Measurements from ENCODE around the gene GSTM5.
"Not testable (repeated sequence)": the region's sequence is repeated elsewhere in the genome, so short reads cannot be mapped to it uniquely, and the experiment has no call there.

The GSTM5 gene

GRCh38 chr1:109678637-109679036 lies 33.4 kb upstream of the GSTM5 start:
- not testable (repeated sequence) for H3K36me3 ChIP-seq (ENCODE audit: control insufficient read depth in 2 of 2, insufficient read depth in 2 of 2, low read length in 2 of 2); H3K4me1 ChIP-seq (ENCODE audit: control insufficient read depth, insufficient read depth, low read length); H3K9ac ChIP-seq (ENCODE audit: low read length in 2 of 2); H3K9me3 ChIP-seq (ENCODE audit: control insufficient read depth in 2 of 2, low read length in 2 of 2); H3K4me3 ChIP-seq (ENCODE audit: low read length in 2 of 2); H3K27ac ChIP-seq (ENCODE audit: low read length); H3K27me3 ChIP-seq (ENCODE audit: control insufficient read depth in 1 of 2, insufficient read depth in 2 of 2, low read length in 2 of 2)

GRCh38 chr1:109684777-109685176 lies 27.3 kb upstream of the GSTM5 start:
- H3K27ac ChIP-seq (ENCODE audit: low read length); H3K4me1 ChIP-seq (ENCODE audit: control insufficient read depth, insufficient read depth, low read length); H3K27me3 ChIP-seq (ENCODE audit: control insufficient read depth in 1 of 2, insufficient read depth in 2 of 2, low read length in 2 of 2); H3K36me3 ChIP-seq (ENCODE audit: control insufficient read depth in 2 of 2, insufficient read depth in 2 of 2, low read length in 2 of 2); H3K9ac ChIP-seq (ENCODE audit: low read length in 2 of 2); H3K4me3 ChIP-seq (ENCODE audit: low read length in 2 of 2); H3K9me3 ChIP-seq (ENCODE audit: control insufficient read depth in 2 of 2, low read length in 2 of 2): not testable (repeated sequence)

GRCh38 chr1:109685399-109685798 lies 26.7 kb upstream of the GSTM5 start:
- not testable (repeated sequence) for H3K9ac ChIP-seq (ENCODE audit: low read length in 2 of 2); H3K4me1 ChIP-seq (ENCODE audit: control insufficient read depth, insufficient read depth, low read length); H3K36me3 ChIP-seq (ENCODE audit: control insufficient read depth in 2 of 2, insufficient read depth in 2 of 2, low read length in 2 of 2); H3K27ac ChIP-seq (ENCODE audit: low read length); H3K27me3 ChIP-seq (ENCODE audit: control insufficient read depth in 1 of 2, insufficient read depth in 2 of 2, low read length in 2 of 2); H3K4me3 ChIP-seq (ENCODE audit: low read length in 2 of 2); H3K9me3 ChIP-seq (ENCODE audit: control insufficient read depth in 2 of 2, low read length in 2 of 2)

- H3K9ac ChIP-seq (ENCODE audit: low read length in 2 of 2); H3K4me3 ChIP-seq (ENCODE audit: low read length in 2 of 2); H3K27me3 ChIP-seq (ENCODE audit: control insufficient read depth in 1 of 2, insufficient read depth in 2 of 2, low read length in 2 of 2); H3K9me3 ChIP-seq (ENCODE audit: control insufficient read depth in 2 of 2, low read length in 2 of 2); H3K27ac ChIP-seq (ENCODE audit: low read length); H3K36me3 ChIP-seq (ENCODE audit: control insufficient read depth in 2 of 2, insufficient read depth in 2 of 2, low read length in 2 of 2); H3K4me1 ChIP-seq (ENCODE audit: control insufficient read depth, insufficient read depth, low read length): not testable (repeated sequence)
Observed at GRCh38 chr1:109685890-109686289, 26.2 kb upstream of the GSTM5 start.

- H3K4me3 ChIP-seq (ENCODE audit: low read length in 2 of 2); H3K4me1 ChIP-seq (ENCODE audit: control insufficient read depth, insufficient read depth, low read length); H3K9me3 ChIP-seq (ENCODE audit: control insufficient read depth in 2 of 2, low read length in 2 of 2); H3K27ac ChIP-seq (ENCODE audit: low read length); H3K9ac ChIP-seq (ENCODE audit: low read length in 2 of 2); H3K36me3 ChIP-seq (ENCODE audit: control insufficient read depth in 2 of 2, insufficient read depth in 2 of 2, low read length in 2 of 2); H3K27me3 ChIP-seq (ENCODE audit: control insufficient read depth in 1 of 2, insufficient read depth in 2 of 2, low read length in 2 of 2): not testable (repeated sequence)
Observed at GRCh38 chr1:109687109-109687508, 24.9 kb upstream of the GSTM5 start.

GRCh38 chr1:109687641-109688499 lies 24.2 kb upstream of the GSTM5 start, which contains the start of gene GSTM1:
GSTM1 (plus strand) TSS chr1:109687817; CDS start chr1:109687874, 57 bp downstream.
- Histone ChIP-seq H3K4me3 (ENCODE audit: low read length in 2 of 2) (no peak within 1 kb of the TSS), H3K9ac (ENCODE audit: low read length in 2 of 2) (no peak within 1 kb of the TSS), H3K27me3 (ENCODE audit: control insufficient read depth in 1 of 2, insufficient read depth in 2 of 2, low read length in 2 of 2) (no peaks in the 10 kb centered on the region), H3K4me1 (ENCODE audit: control insufficient read depth, insufficient read depth, low read length) (no peaks in the 10 kb centered on the region), H3K27ac (ENCODE audit: low read length) (no peak within 1 kb of the TSS), H3K9me3 (ENCODE audit: control insufficient read depth in 2 of 2, low read length in 2 of 2) (no peaks in the 10 kb centered on the region), H3K36me3 (ENCODE audit: control insufficient read depth in 2 of 2, insufficient read depth in 2 of 2, low read length in 2 of 2) (no peaks in the 10 kb centered on the region)

- Histone ChIP-seq H3K27me3 (ENCODE audit: control insufficient read depth in 1 of 2, insufficient read depth in 2 of 2, low read length in 2 of 2) (no peaks in the 10 kb centered on the region), H3K36me3 (ENCODE audit: control insufficient read depth in 2 of 2, insufficient read depth in 2 of 2, low read length in 2 of 2) (no peaks in the 10 kb centered on the region), H3K9ac (ENCODE audit: low read length in 2 of 2) (no peak overlapping the region), H3K4me3 (ENCODE audit: low read length in 2 of 2) (no peak overlapping the region), H3K27ac (ENCODE audit: low read length) (no peak overlapping the region), H3K4me1 (ENCODE audit: control insufficient read depth, insufficient read depth, low read length) (no peaks in the 10 kb centered on the region), H3K9me3 (ENCODE audit: control insufficient read depth in 2 of 2, low read length in 2 of 2) (no peaks in the 10 kb centered on the region)
Observed at GRCh38 chr1:109689844-109690405, 22.1 kb upstream of the GSTM5 start.

- Histone ChIP-seq H3K4me3 (ENCODE audit: low read length in 2 of 2) (no peak overlapping the region), H3K9me3 (ENCODE audit: control insufficient read depth in 2 of 2, low read length in 2 of 2) (no peaks in the 10 kb centered on the region), H3K9ac (ENCODE audit: low read length in 2 of 2) (no peak overlapping the region), H3K36me3 (ENCODE audit: control insufficient read depth in 2 of 2, insufficient read depth in 2 of 2, low read length in 2 of 2) (no peaks in the 10 kb centered on the region), H3K4me1 (ENCODE audit: control insufficient read depth, insufficient read depth, low read length) (no peaks in the 10 kb centered on the region), H3K27ac (ENCODE audit: low read length) (no peak overlapping the region), H3K27me3 (ENCODE audit: control insufficient read depth in 1 of 2, insufficient read depth in 2 of 2, low read length in 2 of 2) (no peaks in the 10 kb centered on the region)
Observed at GRCh38 chr1:109691759-109692158, 20.3 kb upstream of the GSTM5 start.

GRCh38 chr1:109694400-109694799 lies 17.7 kb upstream of the GSTM5 start:
- H3K27me3 ChIP-seq (ENCODE audit: control insufficient read depth in 1 of 2, insufficient read depth in 2 of 2, low read length in 2 of 2); H3K27ac ChIP-seq (ENCODE audit: low read length); H3K4me3 ChIP-seq (ENCODE audit: low read length in 2 of 2): not testable (repeated sequence)

GRCh38 chr1:109695138-109695537 lies 16.9 kb upstream of the GSTM5 start:
- H3K4me1 ChIP-seq (ENCODE audit: control insufficient read depth, insufficient read depth, low read length); H3K27ac ChIP-seq (ENCODE audit: low read length); H3K27me3 ChIP-seq (ENCODE audit: control insufficient read depth in 1 of 2, insufficient read depth in 2 of 2, low read length in 2 of 2); H3K9ac ChIP-seq (ENCODE audit: low read length in 2 of 2); H3K36me3 ChIP-seq (ENCODE audit: control insufficient read depth in 2 of 2, insufficient read depth in 2 of 2, low read length in 2 of 2); H3K9me3 ChIP-seq (ENCODE audit: control insufficient read depth in 2 of 2, low read length in 2 of 2); H3K4me3 ChIP-seq (ENCODE audit: low read length in 2 of 2): not testable (repeated sequence)

More at GRCh38 chr1:109694400-109694799, 17.7 kb upstream of the GSTM5 start:
- H3K9me3 ChIP-seq (ENCODE audit: control insufficient read depth in 2 of 2, low read length in 2 of 2); H3K36me3 ChIP-seq (ENCODE audit: control insufficient read depth in 2 of 2, insufficient read depth in 2 of 2, low read length in 2 of 2); H3K4me1 ChIP-seq (ENCODE audit: control insufficient read depth, insufficient read depth, low read length); H3K9ac ChIP-seq (ENCODE audit: low read length in 2 of 2): not testable (repeated sequence)

GRCh38 chr1:109697066-109697465 lies 15.0 kb upstream of the GSTM5 start:
- Histone ChIP-seq H3K27ac (ENCODE audit: low read length) (no peak overlapping the region), H3K4me1 (ENCODE audit: control insufficient read depth, insufficient read depth, low read length) (no peaks in the 10 kb centered on the region), H3K36me3 (ENCODE audit: control insufficient read depth in 2 of 2, insufficient read depth in 2 of 2, low read length in 2 of 2) (no peaks in the 10 kb centered on the region), H3K4me3 (ENCODE audit: low read length in 2 of 2) (no peak overlapping the region), H3K9me3 (ENCODE audit: control insufficient read depth in 2 of 2, low read length in 2 of 2) (no peaks in the 10 kb centered on the region), H3K9ac (ENCODE audit: low read length in 2 of 2) (no peak overlapping the region), H3K27me3 (ENCODE audit: control insufficient read depth in 1 of 2, insufficient read depth in 2 of 2, low read length in 2 of 2) (no peaks in the 10 kb centered on the region)
